ENCODE data around the gene CCHCR1.

The CCHCR1 gene

GRCh38 chr6:31114970-31115849 is 42.4 kb downstream of the CCHCR1 start:
- peak in 2 of 10 donors; percentile 36 to 40 for DNase-seq
- intact Hi-C loops (cut with DNase I) = no loop called here

GRCh38 chr6:31114541-31114878 is 43.1 kb downstream of the CCHCR1 start, which contains the start of gene PSORS1C1:
Gene PSORS1C1, plus strand, starts transcription at chr6:31114800. Its CDS starts 14,833 bp downstream, at chr6:31129633.
- intact Hi-C loops (cut with DNase I) = no loop called here
- peak in 9 of 10 donors; percentile 42 to 95 (median 61) for DNase-seq

GRCh38 chr6:31113861-31114540 is 43.6 kb downstream of the CCHCR1 start:
- intact Hi-C loops (cut with DNase I) = no loop called here
- peak in 2 of 10 donors; percentile 59 to 86 for DNase-seq

GRCh38 chr6:31112478-31112877 is 45.1 kb downstream of the CCHCR1 start, which contains the start of gene C6orf15:
Gene C6orf15, minus strand, starts transcription at chr6:31112575. Its CDS starts 20 bp downstream, at chr6:31112555.
- peak in 2 of 10 donors; percentile 41 to 47 for DNase-seq
- intact Hi-C loops (cut with DNase I) = no loop called here

- intact Hi-C loops (cut with DNase I) = no loop called here
- peak in 2 of 10 donors; percentile 49 to 79 for DNase-seq
These were observed 45.9 kb downstream of the CCHCR1 start for GRCh38 chr6:31111712-31112111.

GRCh38 chr6:31110825-31111582 is 46.6 kb downstream of the CCHCR1 start:
- intact Hi-C loops (cut with DNase I) = no loop called here
- DNase-seq = peak in 2 of 10 donors; percentile 30 to 53

- DNase-seq = no peak
- intact Hi-C loops (cut with DNase I) = no loop called here
These were observed 50.5 kb downstream of the CCHCR1 start for GRCh38 chr6:31107052-31107451.

GRCh38 chr6:31103136-31103535 is 54.5 kb downstream of the CCHCR1 start:
- intact Hi-C loops (cut with DNase I) = no loop called here
- DNase-seq = peak in 1 of 10 donors; percentile 34

GRCh38 chr6:31098449-31098938 is 59.1 kb downstream of the CCHCR1 start:
- intact Hi-C loops (cut with DNase I) = no loop called here
- DNase-seq = no peak

- intact Hi-C loops (cut with DNase I) = no loop called here
- DNase-seq = peak in 1 of 10 donors; percentile 22
These were observed 60.9 kb downstream of the CCHCR1 start for GRCh38 chr6:31096656-31097055.

- intact Hi-C loops (cut with DNase I) = no loop called here
- DNase-seq = no peak
These were observed 61.4 kb downstream of the CCHCR1 start for GRCh38 chr6:31096215-31096614.

GRCh38 chr6:31094389-31094881 is 63.2 kb downstream of the CCHCR1 start:
- no peak for DNase-seq
- intact Hi-C loops (cut with DNase I) = no loop called here

GRCh38 chr6:31092769-31093505 is 64.7 kb downstream of the CCHCR1 start:
- intact Hi-C loops (cut with DNase I) = no loop called here
- DNase-seq = no peak

All from posterior cingulate gyrus (tissue), 11 donors.